Measurements from ENCODE around the gene KIF20B. TPM values are rescaled to one million over a fixed set of nuclear protein-coding genes. Genes with fewer than 3 reads are reported as not detected.
"Not testable (repeated sequence)": the region's sequence is repeated elsewhere in the genome, so short reads cannot be mapped to it uniquely, and the experiment has no call there.

Gene KIF20B
- total RNA-seq, 1 donor from 2014 or later: 2.1 TPM

DNA sequence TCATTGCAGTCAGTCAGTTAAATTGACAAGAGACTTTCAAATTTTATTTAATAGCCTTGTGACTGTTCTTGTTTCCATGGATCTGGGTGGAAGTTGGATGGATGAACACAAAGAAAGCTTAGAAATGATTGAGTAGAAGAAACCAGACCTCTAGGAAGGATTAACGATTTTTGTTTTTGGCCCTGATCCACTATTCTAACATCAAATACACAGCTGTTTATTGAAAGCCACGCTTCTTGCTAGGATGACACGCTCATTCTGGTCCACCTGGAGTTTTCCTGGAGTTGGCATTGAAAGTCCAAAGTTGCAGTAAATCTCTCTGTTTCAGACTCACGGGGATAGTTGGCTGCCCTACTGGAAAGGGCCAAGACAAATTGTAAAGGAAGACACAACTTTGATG, 108.4 kb downstream of the KIF20B start:
- DNase-seq (ENCODE audit: low read depth) (no peak), FAIRE-seq (no peak)
- Histone ChIP-seq H3K27me3 (ENCODE audit: control insufficient read depth, insufficient read depth, low read length) (peaks cover 2% of the 10 kb centered on the region), H3K36me3 (ENCODE audit: control insufficient read depth, insufficient read depth, low read length) (no peaks in the 10 kb centered on the region), H3K4me3 (ENCODE audit: low read depth, low read length) (no peak overlapping the region)
- TF ChIP-seq, protein P1, sequence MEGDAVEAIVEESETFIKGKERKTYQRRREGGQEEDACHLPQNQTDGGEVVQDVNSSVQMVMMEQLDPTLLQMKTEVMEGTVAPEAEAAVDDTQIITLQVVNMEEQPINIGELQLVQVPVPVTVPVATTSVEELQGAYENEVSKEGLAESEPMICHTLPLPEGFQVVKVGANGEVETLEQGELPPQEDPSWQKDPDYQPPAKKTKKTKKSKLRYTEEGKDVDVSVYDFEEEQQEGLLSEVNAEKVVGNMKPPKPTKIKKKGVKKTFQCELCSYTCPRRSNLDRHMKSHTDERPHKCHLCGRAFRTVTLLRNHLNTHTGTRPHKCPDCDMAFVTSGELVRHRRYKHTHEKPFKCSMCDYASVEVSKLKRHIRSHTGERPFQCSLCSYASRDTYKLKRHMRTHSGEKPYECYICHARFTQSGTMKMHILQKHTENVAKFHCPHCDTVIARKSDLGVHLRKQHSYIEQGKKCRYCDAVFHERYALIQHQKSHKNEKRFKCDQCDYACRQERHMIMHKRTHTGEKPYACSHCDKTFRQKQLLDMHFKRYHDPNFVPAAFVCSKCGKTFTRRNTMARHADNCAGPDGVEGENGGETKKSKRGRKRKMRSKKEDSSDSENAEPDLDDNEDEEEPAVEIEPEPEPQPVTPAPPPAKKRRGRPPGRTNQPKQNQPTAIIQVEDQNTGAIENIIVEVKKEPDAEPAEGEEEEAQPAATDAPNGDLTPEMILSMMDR (IDR thresholded peaks at IDR 0.05; ENCODE audit: insufficient read depth, low read length, severe bottlenecking): no peak

- H3K4me3 ChIP-seq (ENCODE audit: low read depth, low read length): no peak overlapping the region
- TF ChIP-seq, protein P1 (IDR thresholded peaks at IDR 0.05; ENCODE audit: insufficient read depth, low read length, severe bottlenecking): no peak
- FAIRE-seq: no peak
- no peak for DNase-seq (ENCODE audit: low read depth)
- H3K27me3 ChIP-seq (ENCODE audit: control insufficient read depth, insufficient read depth, low read length): peaks cover 2% of the 10 kb centered on the region
- no peaks in the 10 kb centered on the region for H3K36me3 ChIP-seq (ENCODE audit: control insufficient read depth, insufficient read depth, low read length)
These were observed 109.6 kb downstream of the KIF20B start for GRCh38 chr10:89810908-89811525.

- Histone ChIP-seq H3K27me3 (ENCODE audit: control insufficient read depth, insufficient read depth, low read length) (peaks cover 2% of the 10 kb centered on the region), H3K4me3 (ENCODE audit: low read depth, low read length) (no peak overlapping the region), H3K36me3 (ENCODE audit: control insufficient read depth, insufficient read depth, low read length) (no peaks in the 10 kb centered on the region)
- TF ChIP-seq, protein P1 (IDR thresholded peaks at IDR 0.05; ENCODE audit: insufficient read depth, low read length, severe bottlenecking): no peak
- DNase-seq (ENCODE audit: low read depth) (no peak), FAIRE-seq (no peak)
These were observed 112.2 kb downstream of the KIF20B start for GRCh38 chr10:89813546-89813945.

DNA sequence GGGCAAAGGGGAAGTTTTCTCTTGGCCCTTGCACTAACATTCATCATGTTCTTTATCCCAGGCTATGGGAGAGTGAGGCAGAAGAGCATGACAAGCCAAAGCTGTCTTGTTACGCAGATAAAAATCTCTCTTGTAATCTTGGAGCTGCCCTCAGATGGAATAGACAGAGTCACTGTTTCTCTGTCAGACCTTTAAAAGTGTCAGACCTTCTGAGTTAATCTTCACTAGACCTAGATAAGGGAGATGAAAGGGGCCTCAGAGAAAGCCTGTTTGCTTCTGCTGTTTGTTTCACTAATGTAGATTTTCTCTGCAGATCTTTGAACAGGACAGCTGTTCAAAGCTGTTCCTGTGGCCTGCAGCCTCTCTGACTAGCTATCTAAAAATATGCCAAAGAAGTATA, 112.9 kb downstream of the KIF20B start:
- H3K36me3 ChIP-seq (ENCODE audit: control insufficient read depth, insufficient read depth, low read length): no peaks in the 10 kb centered on the region
- TF ChIP-seq, protein P1 (IDR thresholded peaks at IDR 0.05; ENCODE audit: insufficient read depth, low read length, severe bottlenecking): no peak
- FAIRE-seq: no peak
- no peak overlapping the region for H3K4me3 ChIP-seq (ENCODE audit: low read depth, low read length)
- no peak for DNase-seq (ENCODE audit: low read depth)
- H3K27me3 ChIP-seq (ENCODE audit: control insufficient read depth, insufficient read depth, low read length): no peaks in the 10 kb centered on the region

DNA sequence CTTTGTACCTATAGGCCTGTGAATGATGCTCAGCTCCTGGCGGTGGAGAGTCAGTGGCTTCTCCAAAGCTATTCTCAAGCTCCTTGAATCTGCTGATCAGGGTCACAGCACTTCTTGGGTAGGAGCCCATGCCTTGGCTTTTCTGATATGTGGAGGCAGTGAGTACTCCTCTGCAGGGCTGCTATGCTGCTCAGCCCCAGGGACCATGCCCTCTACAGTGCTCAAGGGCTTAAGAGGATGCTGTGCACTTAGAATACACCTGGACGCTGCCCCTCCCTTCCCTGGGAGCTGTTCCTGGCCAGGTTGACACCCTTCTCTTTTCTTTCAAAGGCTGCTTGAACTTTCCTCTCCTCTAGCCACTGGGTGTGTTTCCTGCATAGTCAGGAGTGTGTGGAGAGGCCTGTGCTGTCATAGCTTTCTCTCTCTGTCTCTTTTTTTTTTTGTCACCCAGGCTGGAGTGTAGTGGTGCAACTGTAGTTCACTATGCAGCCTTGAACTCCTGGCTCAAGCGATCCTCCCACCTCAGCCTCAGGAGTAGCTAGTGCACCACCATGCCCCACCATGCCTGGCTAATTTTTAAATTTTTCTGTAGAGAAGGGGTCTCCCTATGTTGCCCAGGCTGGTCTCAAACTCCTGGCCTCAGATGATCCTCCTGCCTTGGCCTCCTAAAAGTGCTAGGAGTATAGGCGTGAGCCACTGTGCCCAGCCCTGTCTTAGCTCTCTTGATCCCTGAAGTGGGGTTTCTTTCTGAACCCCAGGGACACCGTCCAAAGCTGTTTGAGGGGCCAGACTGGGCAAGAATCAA, 113.9 kb downstream of the KIF20B start:
- no peaks in the 10 kb centered on the region for H3K36me3 ChIP-seq (ENCODE audit: control insufficient read depth, insufficient read depth, low read length)
- no peaks in the 10 kb centered on the region for H3K27me3 ChIP-seq (ENCODE audit: control insufficient read depth, insufficient read depth, low read length)
- no peak overlapping the region for H3K4me3 ChIP-seq (ENCODE audit: low read depth, low read length)
- FAIRE-seq (no peak), DNase-seq (ENCODE audit: low read depth) (no peak)
- TF ChIP-seq, protein P1 (IDR thresholded peaks at IDR 0.05; ENCODE audit: insufficient read depth, low read length, severe bottlenecking): no peak

GRCh38 chr10:89819008-89819407, 117.6 kb downstream of the KIF20B start:
- not testable (repeated sequence) for H3K27me3 ChIP-seq (ENCODE audit: control insufficient read depth, insufficient read depth, low read length); H3K36me3 ChIP-seq (ENCODE audit: control insufficient read depth, insufficient read depth, low read length); DNase-seq (ENCODE audit: low read depth); H3K4me3 ChIP-seq (ENCODE audit: low read depth, low read length); FAIRE-seq

Other genes starting within 250 kb of the KIF20B start
- not detected in 2 replicates for gene SLC16A12, start 166.0 kb upstream of the KIF20B start, total RNA-seq
- gene PANK1, start 56.3 kb upstream of the KIF20B start, total RNA-seq: 6.0 and 8.4 TPM in 2 replicates